ENCODE data around the gene GPR171.
"Not testable (repeated sequence)": the region's sequence is repeated elsewhere in the genome, so short reads cannot be mapped to it uniquely, and the experiment has no call there.

Gene GPR171

DNA sequence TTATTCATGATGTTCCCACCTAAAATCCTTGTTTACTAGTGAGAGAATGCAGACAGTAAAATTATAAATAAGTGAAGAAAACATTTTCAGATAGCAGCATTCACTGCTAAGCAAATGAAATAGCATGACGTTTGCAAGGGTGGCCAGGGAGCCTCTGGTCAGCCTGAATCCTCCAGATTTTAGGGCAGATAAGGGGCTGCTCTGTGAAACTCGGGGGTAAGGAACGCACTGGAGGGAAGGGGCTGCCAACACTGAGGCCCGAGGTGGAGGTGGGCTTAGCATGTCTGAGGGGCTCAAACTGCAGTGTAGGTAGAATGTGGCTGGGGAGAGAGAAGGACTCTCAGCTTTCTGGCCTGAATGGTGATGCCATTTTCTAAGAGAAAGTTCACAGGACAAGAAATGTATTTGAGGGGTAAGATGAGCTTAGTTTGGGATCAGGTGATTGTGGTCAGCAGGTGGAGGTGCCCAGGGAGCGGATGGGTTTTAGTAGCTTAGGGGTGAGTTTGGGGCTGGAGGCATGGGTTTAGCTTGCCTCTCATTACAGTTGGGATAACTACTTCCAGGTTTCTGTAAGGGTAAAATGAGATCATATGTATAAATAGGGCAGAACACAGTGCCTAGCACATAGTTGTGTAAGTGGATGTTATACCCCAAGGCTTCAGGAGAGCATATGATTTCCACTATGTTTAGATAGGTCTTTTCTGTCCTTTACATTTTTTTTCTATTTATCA is 20.5 kb downstream of the GPR171 start:
- H3K36me3 ChIP-seq (ENCODE audit: control insufficient read depth in 1 of 2, insufficient read depth in 2 of 2, low read length in 2 of 2), result no peaks in the 10 kb centered on the region
- H3K4me3 ChIP-seq (ENCODE audit: low read depth in 1 of 2, low read length in 2 of 2), result no peak overlapping the region
- no peak overlapping the region for H3K27ac ChIP-seq (ENCODE audit: low read depth, low read length)
- H3K9ac ChIP-seq (ENCODE audit: low read depth in 1 of 2, low read length in 2 of 2), result no peak overlapping the region
- H3K4me1 ChIP-seq (ENCODE audit: control insufficient read depth in 1 of 2, insufficient read depth in 2 of 2, low read length in 2 of 2), result peaks cover 0 to 6% of the 10 kb centered on the region in 2 donors
- no peaks in the 10 kb centered on the region for H3K27me3 ChIP-seq (ENCODE audit: control insufficient read depth in 1 of 2, insufficient read depth in 2 of 2, low read length in 2 of 2)
- H3K9me3 ChIP-seq (ENCODE audit: control insufficient read depth in 1 of 2, low read length in 2 of 2), result no peaks in the 10 kb centered on the region

DNA sequence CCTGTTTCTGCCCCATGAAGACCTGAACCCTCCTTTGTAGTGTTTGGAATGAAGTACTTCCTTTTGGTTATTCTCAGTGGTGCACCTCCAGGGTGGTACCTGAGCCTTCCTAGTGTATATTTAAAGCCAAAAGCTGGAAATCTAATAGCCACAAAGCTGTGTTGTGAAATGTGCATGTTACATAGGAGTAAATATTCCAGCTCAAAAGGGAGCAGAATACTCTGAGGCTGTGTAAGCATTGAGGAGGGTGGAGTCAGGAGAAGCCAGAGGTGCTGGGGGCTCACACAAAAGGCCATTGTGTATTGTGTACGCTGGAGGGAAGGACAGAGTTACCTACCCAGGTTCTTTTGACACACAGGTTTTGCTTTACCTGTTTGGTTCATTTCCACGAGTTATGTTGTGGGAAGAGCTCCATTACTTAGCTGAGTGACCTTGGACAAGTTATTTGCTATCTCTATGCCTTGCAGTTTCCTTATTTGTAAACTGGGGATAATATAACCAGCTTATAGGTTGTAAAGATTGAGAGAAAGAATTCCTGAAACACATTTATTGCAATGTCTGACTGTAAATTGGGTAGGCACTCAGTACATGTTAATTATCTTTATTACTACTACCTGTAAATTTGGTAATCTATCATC is 24.7 kb downstream of the GPR171 start:
- Histone ChIP-seq H3K4me1 (ENCODE audit: control insufficient read depth in 1 of 2, insufficient read depth in 2 of 2, low read length in 2 of 2) (peaks cover 3 to 6% of the 10 kb centered on the region in 2 donors), H3K27me3 (ENCODE audit: control insufficient read depth in 1 of 2, insufficient read depth in 2 of 2, low read length in 2 of 2) (no peaks in the 10 kb centered on the region), H3K9me3 (ENCODE audit: control insufficient read depth in 1 of 2, low read length in 2 of 2) (no peaks in the 10 kb centered on the region), H3K9ac (ENCODE audit: low read depth in 1 of 2, low read length in 2 of 2) (no peak overlapping the region), H3K36me3 (ENCODE audit: control insufficient read depth in 1 of 2, insufficient read depth in 2 of 2, low read length in 2 of 2) (no peaks in the 10 kb centered on the region), H3K4me3 (ENCODE audit: low read depth in 1 of 2, low read length in 2 of 2) (no peak overlapping the region), H3K27ac (ENCODE audit: low read depth, low read length) (no peak overlapping the region)

DNA sequence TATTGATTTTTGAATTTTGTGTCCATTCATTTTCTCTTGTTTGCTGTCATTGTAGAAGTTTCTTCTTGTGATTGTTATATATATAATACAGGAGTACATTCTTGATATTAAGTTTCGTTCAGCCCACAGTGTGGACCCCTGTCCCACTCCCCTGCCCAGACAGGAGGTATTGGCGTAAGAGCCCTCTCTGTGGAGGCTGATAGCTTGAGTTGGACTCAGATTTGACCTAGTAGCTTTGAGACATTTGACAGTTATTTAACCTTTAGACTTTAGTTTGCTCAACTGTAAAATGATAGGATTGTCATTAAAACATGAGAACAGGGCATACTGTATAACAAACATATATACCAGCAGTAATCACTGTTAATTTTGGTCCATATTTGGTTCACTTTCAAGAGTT is 27.1 kb downstream of the GPR171 start:
- Histone ChIP-seq H3K36me3 (ENCODE audit: control insufficient read depth in 1 of 2, insufficient read depth in 2 of 2, low read length in 2 of 2) (no peaks in the 10 kb centered on the region), H3K4me3 (ENCODE audit: low read depth in 1 of 2, low read length in 2 of 2) (no peak overlapping the region), H3K9me3 (ENCODE audit: control insufficient read depth in 1 of 2, low read length in 2 of 2) (no peaks in the 10 kb centered on the region), H3K27me3 (ENCODE audit: control insufficient read depth in 1 of 2, insufficient read depth in 2 of 2, low read length in 2 of 2) (no peaks in the 10 kb centered on the region), H3K9ac (ENCODE audit: low read depth in 1 of 2, low read length in 2 of 2) (no peak overlapping the region), H3K4me1 (ENCODE audit: control insufficient read depth in 1 of 2, insufficient read depth in 2 of 2, low read length in 2 of 2) (peaks cover 3 to 14% of the 10 kb centered on the region in 2 donors), H3K27ac (ENCODE audit: low read depth, low read length) (no peak overlapping the region)

DNA sequence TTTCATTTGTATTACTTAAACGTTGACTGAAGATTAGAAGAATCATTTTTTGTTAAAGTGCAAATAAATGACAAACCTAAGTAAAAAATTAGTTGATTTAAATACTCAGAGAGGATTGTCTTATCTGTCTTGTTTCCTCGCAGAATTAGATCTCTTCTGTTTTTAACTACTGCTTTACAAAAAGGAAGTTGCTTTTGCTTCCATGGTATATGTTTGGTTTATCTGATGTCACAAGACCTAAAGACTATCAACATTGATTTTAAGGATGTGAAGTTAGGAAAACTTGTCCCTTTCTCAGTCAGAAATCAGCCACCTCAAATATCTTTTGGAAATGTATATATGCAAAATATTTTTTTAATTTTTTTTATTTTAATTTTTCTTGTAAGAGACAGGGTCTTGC is 28.7 kb downstream of the GPR171 start:
- no peaks in the 10 kb centered on the region for H3K27me3 ChIP-seq (ENCODE audit: control insufficient read depth in 1 of 2, insufficient read depth in 2 of 2, low read length in 2 of 2)

DNA sequence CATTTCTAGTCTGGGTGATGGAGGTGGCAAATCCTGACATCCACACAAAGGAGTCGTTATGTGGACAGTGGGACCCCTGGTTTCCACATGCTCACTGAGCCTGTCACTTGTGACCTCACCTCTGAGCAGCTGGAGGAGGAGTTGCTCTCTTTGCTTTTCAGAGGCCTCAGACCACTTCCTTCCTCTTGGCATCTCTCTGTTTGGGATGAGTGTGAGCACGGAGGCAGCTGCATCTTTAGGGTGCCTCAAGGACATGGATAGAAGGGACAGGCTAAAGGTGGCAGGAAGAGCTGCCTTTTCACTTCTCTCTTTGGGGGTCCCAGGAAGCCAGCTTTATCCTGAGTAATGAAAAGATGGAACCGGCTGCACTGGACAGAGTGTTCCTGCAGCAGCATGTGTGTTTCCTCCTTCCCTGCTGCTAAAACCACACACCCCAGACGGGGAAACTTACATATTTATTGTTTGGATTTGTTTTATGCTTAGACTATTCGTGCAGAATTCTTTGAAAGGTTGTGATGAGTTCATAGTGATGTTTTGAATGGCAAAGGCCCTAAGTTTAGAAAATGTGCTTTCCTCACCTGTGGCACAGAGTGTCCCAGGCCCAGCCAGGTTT is 31.8 kb downstream of the GPR171 start:
- Histone ChIP-seq H3K4me1 (ENCODE audit: control insufficient read depth in 1 of 2, insufficient read depth in 2 of 2, low read length in 2 of 2) (peaks cover 8 to 10% of the 10 kb centered on the region in 2 donors), H3K9me3 (ENCODE audit: control insufficient read depth in 1 of 2, low read length in 2 of 2) (no peaks in the 10 kb centered on the region), H3K9ac (ENCODE audit: low read depth in 1 of 2, low read length in 2 of 2) (no peak overlapping the region), H3K36me3 (ENCODE audit: control insufficient read depth in 1 of 2, insufficient read depth in 2 of 2, low read length in 2 of 2) (no peaks in the 10 kb centered on the region), H3K4me3 (ENCODE audit: low read depth in 1 of 2, low read length in 2 of 2) (no peak overlapping the region), H3K27ac (ENCODE audit: low read depth, low read length) (no peak overlapping the region), H3K27me3 (ENCODE audit: control insufficient read depth in 1 of 2, insufficient read depth in 2 of 2, low read length in 2 of 2) (no peaks in the 10 kb centered on the region)

More for the DNA sequence above, 28.7 kb downstream of the GPR171 start:
- Histone ChIP-seq H3K4me3 (ENCODE audit: low read depth in 1 of 2, low read length in 2 of 2) (no peak overlapping the region), H3K9me3 (ENCODE audit: control insufficient read depth in 1 of 2, low read length in 2 of 2) (no peaks in the 10 kb centered on the region), H3K27ac (ENCODE audit: low read depth, low read length) (no peak overlapping the region), H3K36me3 (ENCODE audit: control insufficient read depth in 1 of 2, insufficient read depth in 2 of 2, low read length in 2 of 2) (no peaks in the 10 kb centered on the region), H3K9ac (ENCODE audit: low read depth in 1 of 2, low read length in 2 of 2) (no peak overlapping the region), H3K4me1 (ENCODE audit: control insufficient read depth in 1 of 2, insufficient read depth in 2 of 2, low read length in 2 of 2) (peaks cover 10 to 14% of the 10 kb centered on the region in 2 donors)

DNA sequence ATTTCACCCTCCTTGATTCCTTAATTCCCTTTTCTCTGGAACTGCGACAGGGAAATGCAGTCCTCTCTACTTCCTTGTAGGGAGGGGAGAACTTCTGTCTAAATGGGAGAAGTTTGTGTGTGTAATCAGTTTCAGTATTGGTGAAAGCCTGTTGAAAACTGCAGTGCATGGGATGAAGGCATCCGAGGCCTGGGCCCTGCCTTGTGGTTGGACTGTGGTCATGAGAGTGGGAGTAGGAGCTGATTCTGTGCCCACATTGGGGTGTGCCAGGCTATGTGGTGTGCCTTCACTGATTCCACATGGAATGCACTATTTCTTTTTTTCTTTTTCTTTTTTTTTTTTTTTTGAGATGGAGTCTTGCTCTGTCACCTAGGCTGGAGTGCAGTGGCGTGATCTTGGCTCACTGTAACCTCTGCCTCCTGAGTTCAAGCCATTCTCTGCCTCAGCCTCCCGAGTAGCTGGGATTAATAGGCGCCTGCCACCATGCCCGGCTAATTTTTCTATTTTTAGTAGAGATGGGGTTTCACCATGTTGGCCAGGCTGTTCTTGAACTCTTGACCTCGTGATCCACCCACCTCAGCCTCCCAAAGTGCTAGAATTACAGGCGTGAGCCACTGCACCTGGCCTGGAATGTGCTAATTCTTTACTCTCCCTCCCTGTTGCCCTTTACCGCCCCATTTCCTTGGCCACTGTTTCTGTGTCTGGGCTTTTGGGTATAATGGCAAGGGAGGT is 32.9 kb downstream of the GPR171 start:
- not testable (repeated sequence) for H3K27ac ChIP-seq (ENCODE audit: low read depth, low read length); H3K36me3 ChIP-seq (ENCODE audit: control insufficient read depth in 1 of 2, insufficient read depth in 2 of 2, low read length in 2 of 2); H3K9me3 ChIP-seq (ENCODE audit: control insufficient read depth in 1 of 2, low read length in 2 of 2); H3K4me1 ChIP-seq (ENCODE audit: control insufficient read depth in 1 of 2, insufficient read depth in 2 of 2, low read length in 2 of 2); H3K9ac ChIP-seq (ENCODE audit: low read depth in 1 of 2, low read length in 2 of 2); H3K27me3 ChIP-seq (ENCODE audit: control insufficient read depth in 1 of 2, insufficient read depth in 2 of 2, low read length in 2 of 2); H3K4me3 ChIP-seq (ENCODE audit: low read depth in 1 of 2, low read length in 2 of 2)

DNA sequence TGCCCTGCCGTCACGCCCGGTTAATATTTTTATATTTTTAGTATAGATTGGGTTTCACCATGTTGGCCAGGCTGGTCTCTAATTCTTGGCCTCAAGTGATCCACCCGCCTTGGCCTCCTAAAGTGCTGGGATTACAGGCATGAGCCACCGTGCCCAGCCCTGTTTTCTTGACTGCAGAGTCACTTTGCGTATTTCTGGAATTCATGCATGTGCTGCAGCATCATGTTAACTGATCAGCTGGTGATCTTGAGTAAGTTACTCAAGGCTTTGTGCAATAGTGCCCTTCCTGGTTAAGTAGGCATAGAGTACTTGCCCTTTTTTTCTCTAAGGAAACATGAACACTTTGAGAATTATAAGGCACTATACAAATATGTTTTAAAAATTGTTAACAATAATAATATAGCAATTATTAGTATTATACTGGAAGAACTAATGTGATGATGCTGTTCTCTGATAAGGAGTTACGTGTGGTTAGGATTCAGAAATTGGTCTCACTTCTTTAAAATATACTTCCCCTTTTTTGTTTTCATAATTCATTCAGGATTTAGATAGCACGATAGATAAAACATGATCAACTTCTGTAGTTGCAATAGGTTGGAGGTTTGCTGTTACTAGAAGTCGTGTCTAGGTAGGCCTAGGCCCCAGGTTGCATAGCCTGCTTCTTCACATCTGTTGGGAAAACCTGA is 33.6 kb downstream of the GPR171 start:
- H3K27me3 ChIP-seq (ENCODE audit: control insufficient read depth in 1 of 2, insufficient read depth in 2 of 2, low read length in 2 of 2), result no peaks in the 10 kb centered on the region
- no peaks in the 10 kb centered on the region for H3K36me3 ChIP-seq (ENCODE audit: control insufficient read depth in 1 of 2, insufficient read depth in 2 of 2, low read length in 2 of 2)
- no peak overlapping the region for H3K4me3 ChIP-seq (ENCODE audit: low read depth in 1 of 2, low read length in 2 of 2)
- H3K4me1 ChIP-seq (ENCODE audit: control insufficient read depth in 1 of 2, insufficient read depth in 2 of 2, low read length in 2 of 2), result peaks cover 6 to 8% of the 10 kb centered on the region in 2 donors
- H3K27ac ChIP-seq (ENCODE audit: low read depth, low read length), result no peak overlapping the region
- no peaks in the 10 kb centered on the region for H3K9me3 ChIP-seq (ENCODE audit: control insufficient read depth in 1 of 2, low read length in 2 of 2)
- no peak overlapping the region for H3K9ac ChIP-seq (ENCODE audit: low read depth in 1 of 2, low read length in 2 of 2)

DNA sequence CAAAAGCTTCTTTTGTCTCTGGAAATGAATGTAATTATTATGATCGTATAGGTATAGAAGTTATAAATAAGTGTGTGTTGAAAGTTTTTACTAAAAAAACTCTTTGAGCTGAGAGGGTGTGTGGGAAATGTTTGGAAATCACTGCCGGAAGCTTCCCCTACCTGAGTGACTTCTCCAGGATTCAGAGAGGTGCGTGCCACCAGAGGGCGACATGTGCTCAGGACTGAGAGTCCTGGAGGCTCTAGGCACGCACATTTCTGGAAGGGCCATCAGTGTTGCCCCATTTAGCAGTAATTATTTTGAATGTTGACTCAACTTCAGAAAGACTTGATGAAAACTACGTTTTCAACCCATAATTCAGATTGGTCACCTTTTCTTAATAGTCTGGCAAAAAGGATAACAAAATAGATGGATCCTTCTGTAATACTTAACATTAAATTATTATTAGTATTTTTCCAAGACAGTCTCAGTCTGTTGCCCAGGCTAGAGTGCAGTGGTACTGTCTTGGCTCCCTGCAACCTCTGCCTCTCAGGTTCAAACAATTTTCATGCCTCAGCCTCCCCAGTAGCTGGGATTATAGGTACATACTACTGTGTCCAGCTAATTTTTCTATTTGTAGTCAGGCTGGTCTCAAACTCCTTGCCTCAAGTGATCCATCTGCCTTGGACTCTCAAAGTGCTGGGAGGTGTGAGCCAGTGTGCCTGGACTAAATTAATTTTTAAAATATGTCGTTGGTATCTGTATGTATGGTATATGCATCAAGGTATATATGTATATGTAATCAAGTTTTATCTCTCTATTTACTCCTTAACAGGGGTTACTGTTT is 34.5 kb downstream of the GPR171 start:
- Histone ChIP-seq H3K27me3 (ENCODE audit: control insufficient read depth in 1 of 2, insufficient read depth in 2 of 2, low read length in 2 of 2) (no peaks in the 10 kb centered on the region), H3K9ac (ENCODE audit: low read depth in 1 of 2, low read length in 2 of 2) (no peak overlapping the region), H3K4me1 (ENCODE audit: control insufficient read depth in 1 of 2, insufficient read depth in 2 of 2, low read length in 2 of 2) (peaks cover 6 to 8% of the 10 kb centered on the region in 2 donors), H3K9me3 (ENCODE audit: control insufficient read depth in 1 of 2, low read length in 2 of 2) (no peaks in the 10 kb centered on the region), H3K36me3 (ENCODE audit: control insufficient read depth in 1 of 2, insufficient read depth in 2 of 2, low read length in 2 of 2) (no peaks in the 10 kb centered on the region), H3K4me3 (ENCODE audit: low read depth in 1 of 2, low read length in 2 of 2) (no peak overlapping the region), H3K27ac (ENCODE audit: low read depth, low read length) (no peak overlapping the region)

DNA sequence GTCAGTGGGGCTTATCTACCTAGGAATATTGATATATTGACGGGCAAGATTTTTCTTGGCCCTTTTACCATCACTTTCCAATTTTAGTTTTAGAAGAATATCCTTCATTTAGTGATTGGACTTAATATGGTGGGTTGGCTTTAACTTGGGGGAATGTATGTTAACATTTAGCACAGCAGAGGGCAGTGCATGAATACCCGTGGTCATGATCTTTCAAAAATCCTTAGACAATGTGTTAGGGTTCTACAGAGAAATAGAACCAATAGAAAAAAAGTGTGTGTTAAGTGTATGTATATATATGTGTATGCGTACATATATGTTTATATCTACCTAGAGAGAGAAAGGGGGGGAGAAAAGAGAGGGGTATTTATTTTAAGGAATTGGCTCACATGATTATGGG is 36.9 kb downstream of the GPR171 start:
- no peaks in the 10 kb centered on the region for H3K9me3 ChIP-seq (ENCODE audit: control insufficient read depth in 1 of 2, low read length in 2 of 2)
- H3K9ac ChIP-seq (ENCODE audit: low read depth in 1 of 2, low read length in 2 of 2), result no peak overlapping the region
- H3K4me1 ChIP-seq (ENCODE audit: control insufficient read depth in 1 of 2, insufficient read depth in 2 of 2, low read length in 2 of 2), result peaks cover 2 to 6% of the 10 kb centered on the region in 2 donors
- H3K36me3 ChIP-seq (ENCODE audit: control insufficient read depth in 1 of 2, insufficient read depth in 2 of 2, low read length in 2 of 2), result no peaks in the 10 kb centered on the region
- no peak overlapping the region for H3K4me3 ChIP-seq (ENCODE audit: low read depth in 1 of 2, low read length in 2 of 2)
- H3K27me3 ChIP-seq (ENCODE audit: control insufficient read depth in 1 of 2, insufficient read depth in 2 of 2, low read length in 2 of 2), result no peaks in the 10 kb centered on the region
- no peak overlapping the region for H3K27ac ChIP-seq (ENCODE audit: low read depth, low read length)

Measured in duodenal mucosa (tissue), 2 donors.